NOMO-1 treated with DMSO at 0.1 percent for 48 hours (cell line): Measurements from ENCODE around the gene MATR3.
"Not testable (repeated sequence)": the region's sequence is repeated elsewhere in the genome, so short reads cannot be mapped to it uniquely, and the experiment has no call there.

ENCODE experiments used
- DNase-seq: peaks from one replicate; lab custom pipeline; 2025; ENCODE audit not compliant: unreplicated experiment; lab: John Stamatoyannopoulos, UW

Gene MATR3

DNA sequence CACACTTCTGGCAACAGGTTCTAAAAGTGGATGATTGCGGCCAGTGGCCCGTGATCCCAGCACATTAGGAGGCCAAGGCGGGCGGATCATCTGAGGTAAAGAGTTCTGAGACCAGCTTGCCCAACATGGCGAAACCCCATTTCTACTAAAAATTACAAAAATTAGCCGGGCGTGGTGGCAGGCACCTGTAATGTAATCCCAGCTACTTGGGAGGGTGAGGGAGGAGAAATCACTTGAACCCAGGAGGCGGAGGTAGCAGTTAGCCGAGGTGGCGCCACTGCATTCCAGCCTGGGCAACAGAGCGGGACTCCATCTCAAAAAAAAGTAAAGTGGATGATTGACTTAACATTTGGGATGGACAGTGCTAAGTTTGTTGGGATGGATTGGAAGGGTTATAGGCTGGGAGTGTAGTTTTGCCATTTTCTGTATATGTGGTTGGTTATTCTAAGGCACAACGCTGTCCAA is 3.4 kb downstream of the MATR3 start:
- no peak for DNase-seq

- no peak for DNase-seq
These were observed 4.0 kb downstream of the MATR3 start for GRCh38 chr5:139297439-139298133.

DNA sequence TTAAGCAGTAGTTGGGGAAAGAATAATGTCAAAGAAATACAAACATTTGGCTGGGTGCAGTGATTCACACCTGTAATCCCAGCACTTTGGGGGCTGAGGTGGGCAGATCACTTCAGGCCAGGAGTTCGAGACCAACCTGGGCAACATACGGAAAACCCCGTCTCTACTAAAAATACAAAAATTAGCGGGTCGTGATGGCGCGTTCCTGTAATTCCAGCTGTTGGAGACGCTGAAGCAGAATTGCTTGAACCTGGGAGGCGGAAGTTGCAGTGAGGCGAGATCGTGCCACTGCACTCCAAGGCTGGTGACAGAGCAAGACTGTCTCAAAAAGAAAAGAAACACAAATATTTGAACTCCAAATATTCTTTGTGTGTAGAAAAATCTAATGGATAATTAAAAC is 4.7 kb downstream of the MATR3 start:
- no peak for DNase-seq

DNA sequence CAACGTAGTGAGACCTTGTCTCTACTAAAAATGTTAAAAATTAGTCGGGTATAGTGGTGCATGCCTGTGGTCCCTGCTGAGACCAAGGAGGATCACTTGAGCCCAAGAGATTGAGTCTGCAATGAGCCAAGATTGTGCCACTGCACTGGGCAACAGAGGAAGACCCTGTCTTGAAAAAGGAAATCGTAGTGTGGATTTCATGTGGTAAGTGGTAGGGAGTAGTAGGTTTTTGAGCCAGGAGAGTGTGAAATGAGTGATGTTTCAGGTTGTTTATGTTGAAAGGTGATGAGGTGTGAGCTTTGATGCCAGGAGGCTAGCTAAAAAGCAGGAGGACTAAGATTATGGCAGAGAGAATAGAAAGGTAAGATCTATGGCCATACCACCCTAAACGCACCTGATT is 5.9 kb downstream of the MATR3 start:
- no peak for DNase-seq

- DNase-seq = no peak
These were observed 8.4 kb downstream of the MATR3 start for GRCh38 chr5:139301808-139302499.

- no peak for DNase-seq
These were observed 11.1 kb downstream of the MATR3 start for GRCh38 chr5:139304391-139305324.

- no peak for DNase-seq
These were observed 12.7 kb downstream of the MATR3 start for GRCh38 chr5:139306197-139306596.

DNA sequence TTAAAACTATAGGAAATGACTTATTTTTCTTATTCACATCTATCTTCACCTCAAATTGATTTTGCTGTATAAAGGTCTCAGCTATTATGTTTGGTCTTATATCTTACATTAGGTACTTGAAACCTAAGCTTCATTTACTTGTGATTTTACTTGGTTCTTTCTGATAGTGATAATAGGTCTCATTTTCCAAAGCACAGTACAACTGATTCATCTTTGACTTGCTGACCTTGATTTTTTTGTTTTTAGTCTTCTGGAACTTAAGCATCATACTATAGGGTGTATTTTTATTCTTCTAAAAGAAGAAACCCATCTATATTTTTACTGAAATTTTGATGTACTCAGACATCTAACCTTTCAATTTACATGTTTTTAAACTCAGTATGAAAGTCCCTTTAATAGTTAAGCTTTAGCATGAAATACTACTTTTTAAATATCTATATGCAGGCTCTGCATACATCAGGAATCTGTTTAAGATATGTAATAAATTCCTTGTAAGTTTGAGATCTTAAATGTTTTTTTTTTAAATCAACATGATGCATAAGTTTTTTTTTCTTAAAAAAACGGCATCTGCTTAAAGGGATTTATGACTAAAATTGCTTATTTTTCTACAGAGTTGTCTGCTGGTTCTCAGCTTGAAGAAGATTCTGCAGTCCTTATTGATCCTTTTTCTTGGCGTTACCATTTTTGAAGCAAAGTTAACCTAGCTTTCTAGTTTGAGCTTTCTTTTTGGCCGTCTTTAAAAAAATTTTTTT is 13.3 kb downstream of the MATR3 start:
- no peak for DNase-seq

- DNase-seq = no peak
These were observed 15.3 kb downstream of the MATR3 start for GRCh38 chr5:139308797-139309196.

DNA sequence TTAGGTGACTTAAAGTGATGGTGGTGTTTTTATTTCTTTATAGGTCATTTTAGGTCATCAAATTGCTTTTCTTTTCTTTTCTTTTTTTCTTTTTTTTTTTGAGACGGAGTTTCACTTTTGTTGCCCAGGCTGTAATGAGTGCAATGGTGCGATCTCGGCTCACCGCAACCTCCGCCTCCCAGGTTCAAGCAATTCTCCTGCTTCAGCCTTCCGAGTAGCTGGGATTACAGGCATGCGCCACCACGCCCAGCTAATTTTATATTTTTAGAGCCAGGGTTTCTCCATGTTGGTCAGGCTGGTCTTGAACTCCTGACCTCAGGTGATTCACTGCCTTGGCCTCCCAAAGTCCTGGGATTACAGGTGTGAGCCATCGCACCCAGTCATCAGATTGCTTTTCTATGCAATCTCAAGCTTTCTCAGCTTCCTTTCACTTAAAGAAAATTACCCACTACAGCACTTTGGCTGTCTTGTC is 17.2 kb downstream of the MATR3 start:
- DNase-seq = not testable (repeated sequence)

DNA sequence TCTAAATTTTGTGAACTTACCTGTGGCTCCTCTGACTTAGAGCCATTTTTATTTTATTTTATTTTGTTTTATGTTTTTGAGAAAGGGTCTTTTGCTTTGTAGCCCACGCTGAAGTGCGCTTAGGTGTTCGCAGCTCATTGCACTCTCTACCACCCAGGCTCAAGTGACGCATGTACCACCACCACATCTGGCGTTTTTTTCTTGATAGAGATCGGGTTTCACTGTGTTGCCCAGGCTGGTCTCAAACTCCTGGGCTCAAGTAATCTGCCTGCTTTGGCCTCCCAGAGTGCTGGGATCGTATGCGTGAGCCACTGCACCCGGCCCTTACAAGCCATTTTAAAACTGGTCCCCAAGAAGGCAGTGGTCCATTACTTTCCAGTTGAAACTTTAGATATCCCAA is 18.5 kb downstream of the MATR3 start:
- no peak for DNase-seq

- DNase-seq = no peak
These were observed 20.7 kb downstream of the MATR3 start for GRCh38 chr5:139314276-139314675.

DNA sequence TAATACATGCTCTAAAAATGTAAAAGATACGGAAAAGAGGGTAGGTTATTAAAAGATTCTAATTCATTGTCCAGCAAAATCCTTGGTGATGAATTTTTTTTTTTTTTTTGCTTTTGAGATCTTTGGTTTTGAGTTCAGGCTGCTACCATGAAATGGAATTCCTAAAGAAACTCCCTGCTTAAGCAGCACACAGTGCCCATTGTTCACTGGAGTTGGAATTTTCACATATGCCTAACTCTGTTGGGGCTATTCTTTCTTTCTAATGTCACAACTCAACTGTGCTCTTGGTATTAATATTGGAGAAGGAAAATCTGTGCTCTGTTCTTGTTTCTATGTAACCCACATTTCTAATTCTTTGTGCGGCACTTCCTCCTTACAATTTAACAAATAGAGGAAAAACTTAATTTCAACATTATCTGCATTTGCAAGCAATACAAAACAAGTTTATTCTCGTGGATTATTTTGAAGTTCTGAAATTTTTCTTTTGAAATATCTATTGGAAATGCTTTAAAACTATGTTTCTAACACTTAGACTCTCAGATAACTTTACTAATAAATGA is 21.6 kb downstream of the MATR3 start:
- DNase-seq = no peak

DNA sequence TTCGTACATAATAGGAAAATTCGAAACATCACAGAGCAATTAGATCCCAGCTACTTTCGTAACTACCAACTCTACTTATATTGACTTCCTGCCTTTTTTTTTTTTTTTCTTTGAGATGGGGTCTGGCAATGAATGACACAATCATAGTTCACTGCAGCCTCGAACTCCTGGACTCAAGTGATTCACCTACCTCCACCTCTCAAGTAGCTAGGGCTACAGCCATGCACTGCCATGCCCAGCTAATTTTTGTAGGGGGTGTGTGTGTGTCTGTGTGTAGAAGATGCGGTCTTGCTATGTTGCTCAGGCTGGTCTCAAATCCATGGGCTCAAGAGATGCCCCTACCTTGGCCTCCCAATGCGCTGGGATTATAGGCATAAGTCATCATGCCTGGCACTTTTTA is 42.3 kb downstream of the MATR3 start:
- DNase-seq = no peak

GRCh38 chr5:139340051-139340450 is 46.5 kb downstream of the MATR3 start:
- no peak for DNase-seq

- DNase-seq = no peak
These were observed 47.7 kb downstream of the MATR3 start for GRCh38 chr5:139341187-139341688.

DNA sequence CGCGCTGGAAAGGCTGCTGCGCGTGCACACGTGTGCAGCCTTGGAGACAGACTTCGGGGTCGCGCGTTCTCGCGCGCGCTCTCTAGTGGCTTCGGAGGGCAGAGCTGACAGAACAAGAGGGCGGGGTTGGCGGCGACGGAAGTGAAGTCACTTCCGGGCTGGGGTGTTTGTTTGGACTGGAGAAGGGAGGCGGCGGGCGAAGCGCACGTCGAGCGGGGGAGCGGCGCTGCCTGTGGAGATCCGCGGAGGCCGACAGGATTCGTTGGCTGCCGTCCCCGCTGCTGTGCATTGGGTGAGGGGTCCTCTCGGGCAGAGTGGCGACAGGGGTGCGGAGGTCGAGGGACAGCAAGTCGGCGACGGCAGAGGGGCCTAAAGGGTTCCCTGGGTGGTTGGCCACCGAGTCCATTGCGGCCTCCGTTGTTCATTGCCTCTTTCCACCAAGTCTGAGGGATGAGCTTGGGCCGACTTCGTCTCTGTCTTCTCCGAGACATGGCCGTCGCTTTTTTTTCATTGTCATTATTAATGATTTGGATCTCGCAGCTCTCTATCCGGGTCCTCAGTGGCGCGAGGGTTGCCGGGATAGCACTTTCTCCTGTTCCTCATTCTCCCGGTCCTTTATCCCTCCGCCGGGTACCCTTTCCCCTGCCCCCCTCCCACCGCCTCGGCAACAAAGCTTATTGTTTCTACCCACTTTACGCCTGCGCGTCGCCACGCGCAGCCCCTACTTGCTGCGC is 48.3 kb downstream of the MATR3 start, which contains the start of gene PAIP2:
Gene PAIP2 (plus strand): TSS at position 166 of the 734 bp plus-strand sequence. CDS start 21,931 bp downstream, outside the sequence.
- peak; percentile 97 for DNase-seq

DNA sequence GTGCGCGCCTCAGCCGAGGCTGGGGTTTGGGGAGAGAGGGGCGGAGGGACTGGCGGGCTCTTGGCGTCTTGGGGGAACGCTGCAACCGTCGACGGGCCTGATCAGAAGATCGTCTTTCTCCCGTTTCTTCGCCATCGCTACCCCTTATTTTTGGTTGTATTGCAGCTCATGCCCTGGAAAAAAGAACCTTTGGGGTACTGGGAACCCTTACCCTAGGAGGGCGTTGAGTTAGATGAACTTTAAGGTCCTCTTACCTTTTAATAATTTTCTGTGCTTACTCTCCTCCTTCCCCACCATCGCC is 48.8 kb downstream of the MATR3 start:
- DNase-seq = no peak

- DNase-seq = no peak
These were observed 49.9 kb downstream of the MATR3 start for GRCh38 chr5:139343476-139343875.

DNA sequence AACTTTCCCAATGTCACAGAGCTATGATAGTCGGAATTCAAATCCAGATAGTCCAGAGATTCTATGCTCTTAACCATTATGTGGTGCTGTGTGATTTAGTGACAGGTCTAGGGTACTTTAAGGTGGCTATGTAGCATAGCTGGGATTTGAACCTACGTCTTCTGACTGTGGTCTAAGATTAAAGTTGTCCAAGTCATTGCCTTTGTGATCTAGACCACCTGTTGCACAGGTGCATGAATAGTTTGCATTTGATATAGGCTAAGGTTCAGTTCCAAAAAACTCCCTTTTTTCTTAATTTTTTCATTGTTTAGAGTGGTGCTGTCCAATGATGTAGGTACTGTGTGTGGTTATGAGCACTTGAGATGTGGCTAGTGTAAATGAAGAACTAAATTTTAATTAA is 50.6 kb downstream of the MATR3 start:
- no peak for DNase-seq
